GOT3 (cell line): ENCODE results near the gene RNF148.
"Not testable (repeated sequence)": the region's sequence is repeated elsewhere in the genome, so short reads cannot be mapped to it uniquely, and the experiment has no call there.

ENCODE experiments used
- DNase-seq: peaks from one replicate; lab custom pipeline; 2025; ENCODE audit warnings: mixed read lengths; lab: John Stamatoyannopoulos, UW

Gene RNF148

DNA sequence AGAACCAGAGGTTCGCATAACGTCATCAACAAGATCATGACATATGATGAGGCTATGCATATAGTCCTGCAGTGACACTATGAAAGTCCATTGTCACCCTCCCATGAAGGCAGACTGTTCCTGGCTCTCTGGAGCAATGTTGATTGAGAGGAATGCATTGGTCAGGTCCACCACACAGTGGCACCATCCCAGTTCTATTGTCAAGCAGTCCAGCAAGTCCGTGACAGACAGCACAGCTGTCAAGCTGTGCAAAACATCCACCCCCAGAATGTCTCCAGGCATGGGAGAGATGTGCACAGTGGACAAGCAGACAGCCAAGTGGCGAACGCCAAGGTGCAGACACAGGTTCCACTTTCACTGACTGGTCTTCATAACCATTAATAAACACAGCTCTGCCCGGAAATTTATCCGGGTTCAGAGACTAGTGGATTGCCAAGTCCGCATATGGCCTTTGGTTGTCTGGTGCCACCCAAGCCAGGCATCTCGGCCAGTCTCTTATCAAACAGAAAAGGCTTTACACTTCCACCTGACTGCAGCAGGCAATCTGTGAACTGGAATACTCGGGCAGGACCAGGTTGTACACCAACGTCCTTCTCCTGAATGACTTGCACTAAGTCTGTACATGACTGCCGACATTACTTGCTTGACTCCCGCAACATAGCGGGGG is 11.0 kb downstream of the RNF148 start:
- no peak for DNase-seq

DNA sequence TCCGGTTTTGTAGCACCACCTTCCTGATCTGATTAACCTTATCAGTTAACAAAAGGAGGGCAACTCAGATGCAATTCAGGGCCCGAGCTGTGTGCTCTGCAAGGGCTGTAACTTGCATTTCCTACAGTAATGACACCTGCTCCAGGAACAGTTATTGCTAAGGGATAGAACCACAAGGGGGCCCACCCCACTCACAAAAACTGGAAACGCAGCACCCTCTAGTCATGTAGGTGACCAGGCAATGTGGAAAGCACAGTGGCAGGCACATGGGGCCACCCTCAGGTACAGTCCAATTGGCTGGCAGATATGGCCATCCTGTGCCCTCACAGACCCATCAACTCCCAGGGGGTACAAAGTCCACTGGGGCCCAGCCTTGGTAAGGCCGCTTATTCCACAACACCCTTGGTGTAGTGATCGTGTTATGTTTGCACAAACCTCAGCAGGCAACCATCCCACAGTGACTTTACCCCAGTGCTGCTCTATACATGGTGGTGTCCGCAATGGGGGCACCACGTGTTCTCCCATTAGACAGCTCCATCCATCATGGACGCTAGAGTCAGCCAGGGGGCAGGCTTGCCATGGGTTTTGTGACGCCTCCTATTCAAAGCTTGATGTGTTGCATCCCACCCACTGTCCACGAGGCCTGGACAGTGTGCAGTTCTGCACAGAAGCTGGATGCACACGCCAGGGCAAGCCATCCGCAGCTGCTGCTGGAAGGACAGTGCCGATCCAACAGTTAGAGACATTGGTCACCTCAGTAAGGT is 13.2 kb downstream of the RNF148 start:
- no peak for DNase-seq

DNA sequence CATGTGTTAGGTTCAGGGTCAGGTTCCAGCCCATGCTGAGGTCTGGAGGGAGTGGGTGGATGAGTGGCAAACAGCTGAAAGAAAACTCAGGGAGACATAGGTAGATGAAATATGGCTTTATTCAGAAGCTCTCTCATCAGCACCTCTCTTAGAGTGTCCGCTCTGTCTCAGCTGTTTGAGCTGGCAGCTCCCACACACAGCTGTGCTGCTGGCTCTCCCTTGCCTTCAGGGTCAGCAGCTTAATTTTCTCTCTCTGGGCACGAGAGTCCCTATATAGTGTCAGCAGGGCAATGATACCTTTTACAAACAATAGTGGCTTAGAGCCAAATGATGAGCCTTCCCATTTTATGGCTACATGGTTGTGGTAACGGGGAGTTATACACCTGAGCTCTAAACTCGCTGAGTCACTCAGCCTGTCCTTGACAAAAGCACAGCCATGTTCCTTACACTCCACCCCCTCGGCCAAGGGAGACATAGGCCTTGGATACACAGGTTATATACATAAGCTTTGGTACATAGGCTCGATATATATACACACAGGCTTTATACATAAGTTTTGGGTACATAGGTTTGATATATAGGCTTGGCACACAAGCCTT is 14.2 kb downstream of the RNF148 start:
- no peak for DNase-seq

DNA sequence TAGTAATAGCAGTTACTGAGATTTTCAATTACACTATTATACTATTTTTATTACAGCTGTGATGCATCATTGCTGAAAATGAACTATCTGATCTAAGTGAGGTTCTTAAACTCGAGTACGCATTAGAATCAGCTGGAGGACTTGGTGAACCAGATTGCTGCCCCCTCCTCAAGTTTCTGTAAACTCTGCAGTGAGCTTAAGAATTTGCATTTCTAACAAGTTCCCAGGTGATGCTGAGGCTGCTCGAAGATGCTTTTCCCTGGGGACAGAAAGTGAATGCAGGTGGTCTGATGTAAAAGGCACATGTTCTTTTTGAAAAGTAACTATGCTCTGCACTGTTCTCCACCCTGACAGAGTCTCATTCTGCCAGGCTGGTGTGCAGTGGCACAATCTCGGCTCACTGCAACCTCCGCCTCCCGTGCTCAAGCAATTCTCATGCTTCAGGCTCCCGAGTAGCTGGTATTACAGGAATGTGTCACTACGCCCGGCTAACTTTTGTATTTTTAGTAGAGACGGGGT is 16.3 kb downstream of the RNF148 start:
- no peak for DNase-seq

DNA sequence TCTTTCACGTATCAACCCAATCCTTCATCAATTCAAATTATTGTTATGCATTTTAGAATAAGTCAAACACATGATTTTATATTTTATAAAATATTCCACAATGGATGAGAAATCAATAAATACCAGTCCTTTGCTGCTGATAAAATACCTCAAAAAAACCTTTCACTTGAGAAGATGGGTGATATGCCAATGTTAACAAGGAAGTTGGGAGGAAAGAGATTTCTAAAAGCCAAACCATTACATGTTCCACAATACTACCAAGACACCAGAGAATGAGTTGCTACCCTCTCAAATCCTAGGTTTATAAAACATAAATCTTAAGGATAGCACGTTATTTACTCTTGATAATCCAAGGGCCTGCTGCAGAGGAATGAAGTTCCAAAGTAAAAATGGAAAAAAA is 18.2 kb downstream of the RNF148 start:
- no peak for DNase-seq

DNA sequence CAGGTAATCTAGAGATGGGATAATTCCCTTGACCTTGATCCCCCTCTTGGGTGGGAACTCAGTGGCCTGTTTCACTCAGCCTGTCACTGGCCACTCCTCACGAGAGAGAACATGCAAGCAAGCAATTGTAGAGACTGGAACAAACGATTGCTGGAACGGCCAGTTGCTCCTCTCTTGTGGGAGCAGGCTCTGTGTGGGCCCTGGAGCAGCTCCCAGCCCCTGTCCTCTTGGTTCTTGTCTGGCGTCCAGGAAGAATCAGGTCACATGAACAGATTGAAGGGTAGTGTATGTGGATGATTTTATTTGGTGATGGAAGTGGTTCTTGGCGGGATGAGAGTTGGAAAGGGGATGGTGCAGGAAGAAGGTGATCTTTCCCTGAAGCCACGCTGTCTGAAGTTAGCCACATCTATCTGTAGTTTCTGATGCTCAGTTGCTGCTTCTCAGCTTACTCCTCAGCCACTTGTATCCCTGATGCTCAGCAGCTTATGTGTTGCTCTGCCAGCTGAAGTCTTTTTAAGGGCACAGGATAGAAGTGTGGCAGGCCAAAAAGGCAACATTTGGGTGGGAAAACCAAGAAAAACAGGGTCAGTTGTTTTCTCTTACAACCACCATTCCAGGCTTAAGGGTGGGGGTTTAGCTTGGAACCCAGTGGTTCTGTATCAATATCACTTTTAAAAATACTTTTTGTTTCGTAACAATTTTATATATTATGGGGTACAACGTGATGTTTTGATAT is 19.7 kb downstream of the RNF148 start:
- no peak for DNase-seq

DNA sequence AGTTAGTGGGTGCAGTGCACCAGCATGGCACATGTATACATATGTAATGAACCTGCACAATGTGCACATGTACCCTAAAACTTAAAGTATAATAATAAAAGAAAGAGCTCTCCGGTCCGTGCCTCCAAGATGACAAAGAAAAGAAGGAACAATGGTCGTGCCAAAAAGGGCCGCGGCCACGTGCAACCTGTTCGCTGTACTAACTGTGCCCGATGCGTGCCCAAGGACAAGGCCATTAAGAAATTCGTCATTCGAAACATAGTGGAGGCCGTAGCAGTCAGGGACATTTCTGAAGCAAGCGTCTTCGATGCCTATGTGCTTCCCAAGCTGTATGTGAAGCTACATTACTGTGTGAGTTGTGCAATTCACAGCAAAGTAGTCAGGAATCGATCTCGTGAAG is 21.5 kb downstream of the RNF148 start:
- not testable (repeated sequence) for DNase-seq

DNA sequence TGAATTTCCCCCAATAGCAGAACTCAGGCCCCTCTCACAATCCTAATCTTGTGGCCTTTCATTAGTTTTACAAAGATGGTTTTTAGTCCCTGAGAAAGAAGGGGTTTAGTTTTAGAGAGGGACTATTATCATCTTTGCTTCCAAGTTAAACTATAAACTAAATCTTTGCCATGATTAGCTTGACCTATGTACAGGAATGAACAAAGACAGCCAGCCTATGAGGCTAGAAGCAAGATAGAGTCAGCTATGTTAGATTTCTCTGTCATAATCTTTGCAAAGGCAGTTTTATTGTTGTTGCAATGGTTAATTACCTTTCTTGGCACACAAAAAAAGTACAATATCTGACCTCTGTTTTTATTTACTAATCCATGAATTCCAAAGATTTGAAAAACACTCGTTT is 22.9 kb downstream of the RNF148 start:
- DNase-seq: no peak

DNA sequence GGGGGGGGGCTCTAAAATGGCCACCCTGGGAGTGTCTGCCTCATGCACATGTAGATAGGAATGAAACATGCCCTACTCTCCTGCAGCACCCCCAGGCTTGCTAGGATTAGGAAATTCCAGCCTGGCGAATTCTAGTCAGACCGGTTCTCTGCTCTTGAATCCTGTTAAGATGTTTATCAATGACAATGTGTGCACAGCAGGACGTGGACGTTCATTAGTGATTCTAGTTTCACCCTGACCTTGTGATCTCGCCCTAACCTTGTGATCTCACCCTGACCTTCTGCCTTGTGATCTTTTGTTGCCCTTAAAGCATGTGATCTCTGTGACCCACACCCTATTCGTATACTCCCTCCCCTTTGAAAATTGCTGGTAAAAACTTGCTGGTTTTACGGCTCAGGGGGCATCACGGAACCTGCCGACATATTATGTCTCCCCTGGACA is 23.4 kb downstream of the RNF148 start:
- not testable (repeated sequence) for DNase-seq

DNA sequence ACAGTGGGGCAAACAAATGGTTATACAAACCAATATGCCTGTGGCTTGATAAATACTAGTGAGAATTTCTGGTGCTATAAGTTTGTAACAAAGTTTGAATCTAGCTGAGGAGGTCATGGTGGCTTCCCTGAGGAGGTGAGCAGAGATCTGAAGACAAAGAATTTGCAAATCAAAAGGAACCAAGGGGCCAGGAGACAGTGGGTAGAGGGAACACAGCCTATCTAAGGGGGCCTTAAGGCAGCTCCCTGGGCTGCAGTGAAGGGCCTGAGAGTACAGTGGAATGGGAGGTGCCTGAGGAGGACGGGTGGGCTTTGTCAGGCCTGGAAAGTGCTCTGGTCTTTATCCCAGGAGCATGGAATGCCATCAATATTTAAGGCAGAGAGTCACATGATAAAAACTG is 25.6 kb downstream of the RNF148 start:
- DNase-seq: no peak

DNA sequence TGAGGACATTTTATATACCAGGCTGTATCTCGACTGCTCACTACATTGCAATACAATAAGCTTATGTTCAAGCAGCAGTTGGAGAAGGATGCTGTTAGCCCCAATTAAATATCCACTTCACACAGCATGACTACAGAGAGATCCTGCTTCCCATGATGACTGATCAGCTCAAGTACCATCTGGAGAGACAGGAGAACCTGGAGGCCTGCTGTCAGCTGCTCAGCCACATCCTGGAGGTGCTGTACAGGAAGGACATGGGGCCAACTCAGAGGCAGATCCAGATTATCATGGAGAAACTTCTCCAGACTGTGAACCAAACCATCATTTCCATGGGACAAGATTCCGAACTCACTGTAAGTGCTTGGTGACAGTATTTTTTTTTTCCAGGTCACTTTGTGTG is 26.3 kb downstream of the RNF148 start:
- no peak for DNase-seq

DNA sequence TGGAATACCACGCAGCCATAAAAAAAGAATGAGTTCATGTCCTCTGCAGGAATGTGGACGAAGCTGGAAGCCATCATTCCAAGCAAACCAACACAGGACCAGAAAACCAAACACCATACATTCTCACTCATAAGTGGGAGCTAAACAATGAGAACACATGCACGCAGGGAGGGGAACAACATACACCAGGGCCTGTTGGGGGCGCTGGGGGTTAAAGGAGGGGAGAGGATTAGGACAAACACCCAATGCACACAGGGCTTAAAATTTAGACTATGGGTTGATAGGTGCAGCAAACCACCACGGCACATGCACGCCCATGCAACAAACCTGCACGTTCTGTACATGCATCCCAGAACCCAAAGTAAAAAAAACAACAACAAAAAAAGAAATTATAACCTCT is 27.1 kb downstream of the RNF148 start:
- DNase-seq: no peak

DNA sequence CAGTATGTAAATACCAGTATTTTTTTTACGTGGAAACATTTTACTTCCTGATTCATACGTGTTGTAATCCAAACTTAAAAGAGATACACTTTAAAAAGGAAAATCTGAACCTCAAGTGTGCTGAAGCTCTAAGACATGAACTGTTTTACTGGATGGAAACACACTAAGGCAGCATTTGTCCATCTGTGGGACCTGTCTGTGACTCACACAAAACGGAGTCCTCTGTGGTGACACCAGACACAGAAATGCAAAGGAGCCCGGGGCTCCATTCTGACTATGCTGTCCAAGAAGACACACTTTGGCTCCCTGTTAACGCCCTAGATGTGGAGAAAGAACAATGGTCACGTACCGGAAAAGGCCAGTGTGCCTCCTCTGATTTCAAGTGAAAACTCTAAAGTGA is 27.7 kb downstream of the RNF148 start:
- no peak for DNase-seq

DNA sequence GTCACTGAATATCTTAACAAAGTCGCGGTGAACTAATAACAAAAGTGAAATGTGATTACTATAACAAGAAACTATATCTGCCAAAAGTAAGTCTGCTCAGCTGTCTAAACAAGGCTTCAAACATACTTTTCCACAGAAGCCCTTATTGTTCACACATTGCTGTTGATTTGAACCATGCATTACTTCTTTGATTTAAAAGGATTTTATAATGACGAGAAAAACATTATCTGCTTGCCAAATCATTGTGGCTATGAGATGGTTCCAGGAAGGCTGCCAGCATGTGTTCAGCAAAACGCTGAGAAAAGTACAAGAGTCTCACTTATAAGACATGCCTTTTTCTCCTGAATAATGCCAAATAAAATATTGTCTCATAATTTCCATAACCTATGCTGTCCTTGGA is 28.2 kb downstream of the RNF148 start:
- no peak for DNase-seq

DNA sequence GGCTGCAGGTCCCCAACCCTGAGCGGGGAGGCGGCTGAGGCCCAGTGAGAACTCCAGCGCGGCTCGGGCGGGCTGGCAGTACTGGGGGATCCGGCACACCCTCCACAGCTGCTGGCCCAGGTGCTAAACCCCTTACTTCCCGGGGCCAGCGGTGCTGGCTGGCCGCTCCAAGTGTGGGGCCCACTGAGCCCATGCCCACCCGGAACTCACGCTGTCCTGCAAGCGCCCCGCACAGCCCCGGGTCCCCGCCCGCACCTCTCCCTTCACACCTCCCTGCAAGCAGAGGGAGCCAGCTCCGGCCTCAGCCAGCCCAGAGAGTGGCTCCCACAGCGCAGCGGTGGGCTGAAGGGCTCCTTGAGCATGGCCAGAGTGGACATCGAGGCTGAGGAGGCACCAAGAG is 28.8 kb downstream of the RNF148 start:
- no peak for DNase-seq

DNA sequence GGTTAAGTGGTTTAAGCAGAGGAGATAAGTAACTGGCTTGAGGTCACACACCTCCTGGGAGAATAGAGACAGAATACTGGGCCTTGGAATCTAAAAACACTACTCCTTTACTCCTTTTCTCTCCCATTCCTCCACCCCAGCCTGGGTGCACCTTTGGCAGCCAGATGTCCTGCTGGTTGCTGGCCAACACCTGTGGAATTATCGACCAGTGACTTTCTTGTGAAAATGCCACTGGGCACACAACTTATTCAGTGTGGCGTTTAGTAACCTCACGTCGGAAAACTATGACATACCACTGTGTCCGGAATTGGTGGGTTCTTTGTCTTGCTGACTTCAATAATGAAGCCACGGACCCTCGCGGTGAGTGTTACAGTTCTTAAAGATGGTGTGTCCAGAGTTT is 30.2 kb downstream of the RNF148 start:
- no peak for DNase-seq

DNA sequence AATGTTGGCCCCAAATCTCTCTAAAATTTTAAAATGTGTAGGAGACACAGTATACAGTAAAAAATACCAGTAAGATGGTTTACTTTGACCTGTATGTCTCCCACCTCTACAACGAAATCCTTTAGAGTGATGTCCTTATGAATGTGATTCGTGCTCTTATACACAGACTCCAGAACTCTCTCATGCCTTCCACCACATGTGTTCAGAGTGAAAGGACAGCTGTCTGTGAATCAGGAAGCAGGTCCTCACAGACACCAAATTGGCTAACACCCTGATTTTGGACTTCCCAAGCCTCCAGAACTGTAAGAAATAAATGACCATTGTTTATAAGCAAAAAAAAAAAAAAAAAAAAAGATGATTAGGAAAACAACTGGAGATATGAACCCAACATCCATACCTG is 39.0 kb downstream of the RNF148 start:
- no peak for DNase-seq

DNA sequence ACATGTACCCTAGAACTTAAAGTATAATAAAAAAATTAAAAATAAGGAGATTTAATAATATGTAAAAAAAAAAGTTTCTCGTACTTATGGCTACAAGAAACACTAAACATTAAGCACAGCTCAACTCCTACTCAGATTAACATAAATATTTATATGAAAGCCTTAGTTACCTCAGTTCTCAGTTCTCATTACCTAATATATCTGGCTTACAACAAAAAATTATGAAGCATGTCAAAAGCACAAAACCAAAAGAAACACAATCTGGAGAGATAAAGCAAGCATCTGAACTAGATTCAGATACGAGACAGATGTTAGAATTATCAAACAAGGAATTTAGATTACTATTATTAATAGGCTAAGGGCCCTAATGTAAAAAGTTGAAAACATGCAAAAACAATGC is 43.9 kb downstream of the RNF148 start:
- no peak for DNase-seq

DNA sequence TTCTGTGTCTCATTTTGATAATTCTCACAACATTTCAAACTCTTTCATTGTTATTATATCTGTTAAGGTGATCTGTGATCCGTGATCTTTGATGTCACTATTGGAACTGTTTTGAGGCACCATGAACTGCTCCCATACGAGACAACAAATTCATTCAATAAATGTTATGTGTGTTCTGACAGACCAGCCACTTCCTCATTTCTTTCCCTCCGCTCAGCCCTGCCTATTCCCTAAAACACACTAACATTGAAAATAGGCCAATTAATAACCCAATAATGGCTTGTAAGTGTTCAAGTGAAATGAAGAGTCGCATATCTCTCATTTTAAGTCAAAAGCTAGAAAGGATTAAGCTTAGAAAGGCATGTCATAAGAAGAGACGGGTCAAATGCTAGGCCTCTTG is 49.0 kb downstream of the RNF148 start:
- DNase-seq: no peak

DNA sequence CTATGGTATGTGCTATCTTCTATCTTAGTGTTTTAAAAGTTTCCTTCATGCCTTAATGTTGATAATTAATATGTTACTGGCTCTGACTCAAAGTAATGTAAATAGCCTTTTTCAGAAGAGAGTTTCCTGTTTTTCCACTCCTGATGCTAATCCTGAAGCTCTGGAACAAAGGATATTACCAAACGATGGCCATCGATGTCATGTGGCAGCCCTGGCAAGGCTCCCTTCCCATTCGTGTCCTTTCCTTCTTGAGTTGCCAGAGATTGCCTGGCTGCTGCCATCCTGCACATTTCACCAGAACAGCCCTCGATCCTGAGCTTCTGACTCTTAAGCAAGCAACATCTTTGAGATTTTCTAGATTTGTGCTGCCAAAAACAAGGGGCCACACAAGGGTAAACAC is 49.8 kb downstream of the RNF148 start:
- DNase-seq: no peak
